Renal cortex interstitium (tissue), 11 donors: ENCODE measurements around the gene MTARC1. TPM values are rescaled to one million over a fixed set of nuclear protein-coding genes. Genes with fewer than 3 reads are reported as not detected.

Experiments
- DNase-seq, 11 donors: peaks; one replicate each; pipeline ENCODE4 v3.0.0-alpha.2; 2013; ENCODE audit warnings: low read depth in 9 of 11, low spot score in 4 of 11; ENCODE audit errors: extremely low read depth in 1 of 11
- polyA plus RNA-seq, 3 donors: library from polyadenylated mRNA; unstranded; fragments of 120-200 nt; gene quantifications; one replicate each; pipeline ENCODE4 v1.2.1, GENCODE V29; 2013; ENCODE audit not compliant: insufficient read length in 3 of 3

MTARC1 gene
- polyA plus RNA-seq, 3 donors = 18.6 to 28.0 (median 24.6) TPM

- no peak for DNase-seq
Observed at GRCh38 chr1:220791956-220792355, 5.2 kb downstream of the MTARC1 start.

GRCh38 chr1:220796530-220796929, 9.8 kb downstream of the MTARC1 start:
- no peak for DNase-seq

- no peak for DNase-seq
Observed at GRCh38 chr1:220797044-220797443, 10.3 kb downstream of the MTARC1 start.

GRCh38 chr1:220797553-220797952, 10.8 kb downstream of the MTARC1 start:
- DNase-seq = no peak

- DNase-seq = no peak
Observed at GRCh38 chr1:220798338-220798737, 11.6 kb downstream of the MTARC1 start.

GRCh38 chr1:220800262-220800661, 13.5 kb downstream of the MTARC1 start:
- DNase-seq = no peak

GRCh38 chr1:220803401-220804201, 16.9 kb downstream of the MTARC1 start:
- DNase-seq = no peak

- no peak for DNase-seq
Observed at GRCh38 chr1:220804202-220804586, 17.5 kb downstream of the MTARC1 start.

- DNase-seq = no peak
Observed at GRCh38 chr1:220806408-220806807, 19.7 kb downstream of the MTARC1 start.

GRCh38 chr1:220807726-220808125, 21.0 kb downstream of the MTARC1 start:
- no peak for DNase-seq

- DNase-seq = peak in 8 of 11 donors; percentile 40 to 81 (median 66)
Observed at GRCh38 chr1:220808345-220809186, 21.9 kb downstream of the MTARC1 start.

- no peak for DNase-seq
Observed at GRCh38 chr1:220809187-220809550, 22.5 kb downstream of the MTARC1 start.

- DNase-seq = no peak
Observed at GRCh38 chr1:220809704-220810103, 23.0 kb downstream of the MTARC1 start.

- peak in 9 of 11 donors; percentile 64 to 82 (median 71) for DNase-seq
Observed at GRCh38 chr1:220810179-220810653, 23.5 kb downstream of the MTARC1 start.

GRCh38 chr1:220810963-220811362, 24.2 kb downstream of the MTARC1 start:
- DNase-seq = no peak

GRCh38 chr1:220811695-220812094, 25.0 kb downstream of the MTARC1 start:
- DNase-seq = no peak

GRCh38 chr1:220812308-220812707, 25.6 kb downstream of the MTARC1 start:
- DNase-seq = no peak

GRCh38 chr1:220813013-220813412, 26.3 kb downstream of the MTARC1 start:
- no peak for DNase-seq

GRCh38 chr1:220815409-220815808, 28.7 kb downstream of the MTARC1 start:
- no peak for DNase-seq

GRCh38 chr1:220817907-220818306, 31.2 kb downstream of the MTARC1 start:
- no peak for DNase-seq
